Large intestine (tissue), 3 donors: ENCODE results near the gene FUT7. TPM values are rescaled to one million over a fixed set of nuclear protein-coding genes. Genes with fewer than 3 reads are reported as not detected.
"Not testable (repeated sequence)": the region's sequence is repeated elsewhere in the genome, so short reads cannot be mapped to it uniquely, and the experiment has no call there.

ENCODE experiments used
- DNase-seq, 2 donors: peaks; one replicate each; pipeline versions ENCODE4 v3.0.0 to v3.0.0-alpha.2; 2013
- H3K27ac ChIP-seq: one replicate; pipeline ENCODE4 v1.5.1; 2013; ENCODE audit warnings: low read length
- H3K27me3 ChIP-seq: 2 replicates; pipeline ENCODE4 v1.6.1; 2013; ENCODE audit warnings: low read length; ENCODE audit not compliant: control insufficient read depth, insufficient read depth
- H3K36me3 ChIP-seq: 2 replicates; pipeline ENCODE4 v1.6.1; 2013; ENCODE audit warnings: low read length; ENCODE audit not compliant: control insufficient read depth, insufficient read depth
- H3K4me1 ChIP-seq: one replicate; pipeline ENCODE4 v1.6.1; 2013; ENCODE audit warnings: low read length; ENCODE audit not compliant: control insufficient read depth, insufficient read depth
- H3K4me3 ChIP-seq: one replicate; pipeline ENCODE4 v1.5.1; 2013; ENCODE audit warnings: low read length
- H3K9me3 ChIP-seq: one replicate; pipeline ENCODE4 v1.6.1; 2013; ENCODE audit warnings: mild to moderate bottlenecking, low read depth, low read length, moderate library complexity; ENCODE audit not compliant: control insufficient read depth
- WGBS: methylation state at CpG from one replicate; pipeline ENCODE4 v1.1.5; 2013; ENCODE audit warnings: low lambda C conversion rate; ENCODE audit not compliant: insufficient coverage; 5-methylcytosine and 5-hydroxymethylcytosine counted together
- polyA plus RNA-seq: library from polyadenylated mRNA; unstranded; fragments of 120-200 nt; gene quantifications from one replicate; pipeline ENCODE4 v1.2.1, GENCODE V29; 2013

Gene FUT7
- polyA plus RNA-seq, 1 donor, result 0.69 TPM

DNA sequence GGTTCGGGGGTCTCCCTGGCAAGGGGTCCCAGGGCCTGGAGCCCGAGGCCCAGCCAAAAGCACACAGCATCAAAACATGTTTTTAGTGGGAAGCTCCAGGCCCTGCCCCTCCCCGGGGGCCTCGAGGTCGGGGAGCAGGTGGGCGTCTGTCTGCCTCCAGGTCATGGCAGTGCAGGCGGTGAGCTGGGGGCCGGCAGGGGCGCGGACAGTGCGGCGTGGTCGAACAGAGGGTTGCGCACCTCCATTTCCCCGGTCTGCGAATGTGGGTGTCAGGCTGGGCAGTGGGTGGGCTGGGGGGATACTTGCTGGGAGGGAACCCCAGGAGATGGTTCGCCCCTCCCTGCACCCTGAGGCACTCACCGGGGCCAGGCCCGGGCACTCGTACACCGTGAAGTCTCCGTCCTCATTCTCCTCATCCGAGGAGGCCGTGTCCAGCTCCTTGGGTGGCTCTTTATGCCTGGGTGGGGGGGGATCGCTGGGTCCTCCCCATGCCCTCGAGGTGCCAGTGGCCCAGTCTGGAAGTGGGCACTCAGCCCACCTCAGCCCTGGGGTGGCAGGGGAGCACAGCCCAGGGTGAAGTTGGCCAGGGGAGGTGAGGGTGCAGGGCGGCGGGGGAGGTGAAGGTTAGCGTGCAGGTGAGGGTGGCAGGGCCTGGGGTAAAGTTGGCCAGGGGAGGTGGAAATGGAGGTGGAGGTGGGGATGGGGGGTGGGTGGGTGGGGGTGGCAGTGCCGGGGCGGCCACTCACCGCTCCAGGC is 7.9 kb upstream of the FUT7 start:
- Histone ChIP-seq H3K4me1 (peaks cover 18% of the 10 kb centered on the region), H3K36me3 (no peaks in the 10 kb centered on the region), H3K4me3 (no peak overlapping the region), H3K9me3 (peaks cover 4% of the 10 kb centered on the region), H3K27me3 (peaks cover 17% of the 10 kb centered on the region), H3K27ac (no peak overlapping the region)
- no peak for DNase-seq
- no CpG with 5 or more reads among the region's 32 CpGs for WGBS

DNA sequence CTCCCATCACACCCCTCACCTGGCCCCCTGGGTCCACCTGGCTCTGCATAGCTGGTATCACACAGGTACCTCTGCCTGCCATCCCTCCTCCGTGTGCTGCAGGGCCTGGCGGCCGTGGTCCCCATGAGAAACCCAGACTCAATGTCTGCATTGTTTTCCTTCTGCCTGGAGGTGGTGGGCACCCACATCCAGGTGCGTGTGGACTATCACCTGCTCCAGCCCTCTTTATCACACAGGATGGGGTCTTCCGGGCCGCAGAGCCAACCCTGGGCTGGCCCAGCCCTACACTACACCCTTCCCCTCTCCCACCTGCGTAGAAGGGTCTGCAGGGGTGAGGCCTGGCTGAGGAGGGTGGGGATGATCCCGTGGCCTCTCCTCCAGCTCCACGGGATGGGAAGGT is 7.0 kb upstream of the FUT7 start:
- Histone ChIP-seq H3K36me3 (no peaks in the 10 kb centered on the region), H3K4me1 (peaks cover 14% of the 10 kb centered on the region), H3K4me3 (no peak overlapping the region), H3K27ac (no peak overlapping the region), H3K9me3 (peaks cover 4% of the 10 kb centered on the region), H3K27me3 (peaks cover 8% of the 10 kb centered on the region)
- DNase-seq, result no peak
- WGBS, result no CpG with 5 or more reads among the region's 9 CpGs

DNA sequence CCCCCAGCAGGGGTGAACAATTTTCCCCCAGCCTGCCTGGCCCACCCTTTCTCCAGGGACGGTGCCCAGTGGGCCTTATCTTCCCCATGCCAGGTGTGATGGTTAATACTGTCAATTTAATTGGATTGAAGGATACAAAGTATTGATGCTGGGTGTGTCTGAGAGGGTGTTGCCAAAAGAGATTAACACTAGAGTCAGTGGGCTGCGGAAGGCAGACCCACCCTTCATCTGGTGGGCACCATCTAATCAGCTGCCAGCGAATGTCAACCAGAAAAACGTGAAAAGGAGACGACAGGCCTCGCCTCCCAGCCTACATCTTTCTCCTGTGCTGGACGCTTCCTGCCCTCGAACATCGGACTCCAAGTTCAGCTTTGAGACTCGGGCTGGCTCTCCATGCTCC is 5.6 kb upstream of the FUT7 start:
- peaks cover 4% of the 10 kb centered on the region for H3K9me3 ChIP-seq
- H3K27me3 ChIP-seq, result no peaks in the 10 kb centered on the region
- H3K4me1 ChIP-seq, result peaks cover 10% of the 10 kb centered on the region
- H3K27ac ChIP-seq, result no peak overlapping the region
- no peak overlapping the region for H3K4me3 ChIP-seq
- H3K36me3 ChIP-seq, result no peaks in the 10 kb centered on the region
- no peak for DNase-seq
- WGBS, result 87% methylated on average over 3 of the region's 10 CpGs

DNA sequence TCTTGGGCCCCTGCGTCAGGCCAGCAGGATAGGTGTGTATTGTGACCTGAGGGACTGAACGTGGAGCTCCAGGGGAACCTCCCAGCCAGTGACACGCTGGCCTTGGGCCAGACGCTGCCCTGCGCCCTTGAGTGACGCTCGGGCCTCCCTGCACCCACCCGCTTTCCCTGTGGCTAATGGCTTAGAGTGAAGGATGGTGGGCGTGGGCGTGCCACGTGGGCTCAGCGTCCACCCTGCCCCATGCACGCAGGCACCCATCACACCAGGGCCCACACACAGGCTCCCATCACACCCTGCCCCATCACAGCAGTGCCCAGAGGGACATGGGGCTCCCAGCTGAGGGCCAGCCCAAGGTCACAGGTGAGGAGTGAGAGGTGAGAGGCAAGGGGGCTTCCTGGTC is 5.1 kb upstream of the FUT7 start:
- WGBS, result no CpG with 5 or more reads among the region's 13 CpGs
- no peak for DNase-seq
- Histone ChIP-seq H3K36me3 (no peaks in the 10 kb centered on the region), H3K4me3 (no peak overlapping the region), H3K27ac (no peak overlapping the region), H3K4me1 (peaks cover 14% of the 10 kb centered on the region), H3K27me3 (no peaks in the 10 kb centered on the region), H3K9me3 (peaks cover 4% of the 10 kb centered on the region)

DNA sequence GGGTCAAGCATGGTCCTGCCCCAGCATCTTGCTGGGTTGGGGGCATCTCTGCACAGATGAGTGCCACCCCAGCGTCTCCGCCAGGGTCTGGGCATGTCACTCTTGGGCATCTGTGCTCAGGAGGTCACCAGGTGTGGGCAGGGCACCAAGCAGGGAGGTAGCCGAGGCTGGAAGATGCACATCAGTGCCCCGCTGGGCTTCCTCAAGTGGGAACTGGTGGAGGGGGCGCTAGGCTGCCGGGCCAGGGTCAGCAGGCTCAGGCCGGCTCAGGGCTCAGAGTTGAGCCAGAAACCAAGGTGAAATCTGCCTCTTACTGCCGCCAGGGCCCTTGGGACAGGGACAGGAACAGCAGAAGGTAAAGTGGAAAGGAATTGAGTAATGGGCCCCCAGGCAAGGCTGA is 4.0 kb upstream of the FUT7 start:
- Histone ChIP-seq H3K4me1 (peaks cover 25% of the 10 kb centered on the region), H3K36me3 (no peaks in the 10 kb centered on the region)

DNA sequence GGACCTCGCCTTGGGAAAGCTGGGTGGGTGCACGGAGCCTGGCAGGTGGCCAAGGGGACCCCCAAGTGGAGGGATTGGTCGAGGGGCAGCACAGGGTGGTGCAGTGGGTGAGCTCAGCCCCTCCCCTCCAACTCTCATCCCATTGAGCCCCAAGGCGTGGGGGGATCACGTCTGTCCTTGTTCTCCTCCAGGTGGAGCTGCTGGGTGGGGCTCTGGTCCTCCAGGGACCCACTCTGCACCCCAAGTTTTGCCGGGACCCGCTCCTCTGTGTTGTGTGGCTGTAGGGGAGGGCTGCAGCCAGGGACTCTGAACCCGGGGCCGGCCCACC is 3.6 kb upstream of the FUT7 start:
- H3K9me3 ChIP-seq, result peaks cover 2% of the 10 kb centered on the region
- H3K27me3 ChIP-seq, result no peaks in the 10 kb centered on the region
- no peak overlapping the region for H3K4me3 ChIP-seq
- no peaks in the 10 kb centered on the region for H3K36me3 ChIP-seq
- WGBS, result no CpG with 5 or more reads among the region's 9 CpGs
- no peak for DNase-seq
- H3K4me1 ChIP-seq, result peaks cover 26% of the 10 kb centered on the region
- H3K27ac ChIP-seq, result no peak overlapping the region

More for the DNA sequence above, 4.0 kb upstream of the FUT7 start:
- H3K27me3 ChIP-seq, result no peaks in the 10 kb centered on the region
- no CpG with 5 or more reads among the region's 8 CpGs for WGBS
- H3K27ac ChIP-seq, result no peak overlapping the region
- peaks cover 4% of the 10 kb centered on the region for H3K9me3 ChIP-seq
- H3K4me3 ChIP-seq, result no peak overlapping the region
- no peak for DNase-seq

DNA sequence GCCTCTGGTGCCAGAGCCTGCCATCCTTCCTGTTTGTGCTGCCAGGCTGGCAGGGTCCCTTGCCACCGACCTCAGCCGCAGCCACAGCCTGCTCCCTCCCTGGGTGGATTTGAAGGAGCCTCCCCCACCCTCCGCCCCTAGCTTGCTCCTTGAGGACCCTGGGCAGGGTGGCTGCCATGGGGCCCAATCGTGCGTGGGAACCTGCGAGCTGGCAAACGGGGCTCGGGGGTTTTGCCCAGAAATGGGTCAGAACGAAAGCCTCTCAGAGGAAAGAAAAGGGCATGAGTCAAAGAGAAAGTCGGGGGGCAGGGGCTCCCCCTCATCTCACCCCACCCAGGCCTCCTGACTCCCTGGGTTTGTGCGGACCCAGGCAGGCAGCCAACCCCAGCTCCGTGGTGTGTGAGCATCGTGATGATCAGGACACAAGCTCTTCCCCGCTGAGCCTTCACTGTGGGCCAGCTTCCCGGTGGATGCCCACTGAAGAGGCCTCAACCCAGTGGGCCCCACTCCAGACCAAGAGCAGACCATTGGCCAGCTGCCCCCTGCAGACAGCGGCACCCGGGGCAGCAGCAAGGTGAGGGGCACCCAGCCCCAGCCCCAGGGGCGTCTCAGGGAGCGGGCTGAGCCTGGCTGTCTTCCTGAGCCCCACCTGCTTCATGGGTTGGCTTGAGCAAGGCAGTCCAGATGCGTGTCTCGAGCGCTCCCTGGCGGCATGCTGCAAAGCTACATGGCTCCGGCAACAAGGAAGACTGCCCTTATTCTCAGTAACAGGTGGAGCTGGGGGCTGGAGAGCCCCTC is 3.0 kb upstream of the FUT7 start:
- Histone ChIP-seq H3K27ac (no peak overlapping the region), H3K9me3 (no peaks in the 10 kb centered on the region), H3K36me3 (no peaks in the 10 kb centered on the region), H3K4me1 (peaks cover 26% of the 10 kb centered on the region), H3K4me3 (no peak overlapping the region), H3K27me3 (no peaks in the 10 kb centered on the region)
- DNase-seq, result peak; percentile 75 to 86
- WGBS, result 20% methylated on average over 1 of the region's 24 CpGs

DNA sequence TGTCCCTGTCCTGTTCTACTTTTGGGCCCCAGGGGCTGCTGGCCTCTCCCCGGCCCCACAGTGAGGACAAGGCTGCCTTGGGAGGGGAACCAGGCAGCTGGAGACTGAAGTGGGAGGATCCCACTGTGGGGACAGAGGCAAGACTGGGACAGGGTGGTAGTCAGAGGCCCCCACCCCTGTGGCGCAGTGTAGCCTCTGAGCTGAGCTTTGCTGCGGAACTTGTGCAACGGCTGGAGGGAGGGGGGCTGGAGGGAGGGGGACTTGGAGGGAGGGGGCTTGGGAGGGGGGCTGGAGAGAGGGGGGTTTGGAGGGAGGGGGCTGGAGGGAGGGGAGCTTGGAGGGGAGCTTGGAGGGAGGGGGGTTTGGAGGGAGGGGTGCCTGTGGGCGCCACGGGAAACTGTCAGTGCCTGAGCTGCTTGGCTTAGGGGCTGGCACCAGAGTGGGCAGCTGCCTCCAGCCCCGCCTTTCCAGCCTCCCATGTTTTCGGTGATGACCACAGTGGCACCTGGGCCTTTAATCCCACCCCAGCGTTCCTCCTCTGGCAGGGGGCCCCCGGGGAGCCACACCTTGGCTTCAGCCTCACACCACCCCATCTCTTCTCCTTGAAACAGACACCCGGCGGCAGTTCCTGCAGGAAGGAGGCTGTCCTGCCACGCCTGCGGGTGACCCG is 2.3 kb upstream of the FUT7 start:
- H3K27me3 ChIP-seq, result no peaks in the 10 kb centered on the region
- no peak for DNase-seq
- no peaks in the 10 kb centered on the region for H3K36me3 ChIP-seq
- H3K27ac ChIP-seq, result no peak overlapping the region
- H3K4me3 ChIP-seq, result no peak overlapping the region
- WGBS, result no CpG with 5 or more reads among the region's 15 CpGs
- H3K4me1 ChIP-seq, result peaks cover 27% of the 10 kb centered on the region
- no peaks in the 10 kb centered on the region for H3K9me3 ChIP-seq

DNA sequence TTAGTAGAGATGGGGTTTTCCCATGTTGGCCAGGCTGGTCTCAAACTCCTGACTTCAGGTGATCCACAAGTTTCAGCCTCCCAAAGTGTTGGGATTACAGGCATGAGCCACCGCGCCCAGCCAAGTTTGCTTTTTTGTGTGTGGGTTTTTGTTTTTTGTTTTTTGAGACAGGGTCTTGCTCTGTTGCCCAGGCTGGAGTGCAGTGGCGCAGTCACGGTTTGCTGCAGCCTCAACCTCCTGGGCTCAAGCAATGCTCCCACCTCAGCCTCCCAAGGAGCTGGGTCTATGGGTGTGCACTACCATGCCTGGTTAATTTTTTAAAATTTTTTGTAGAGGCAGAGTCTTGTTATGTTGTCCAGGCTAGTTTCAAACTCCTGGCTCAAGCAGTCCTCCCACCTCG is 1.6 kb upstream of the FUT7 start:
- H3K9me3 ChIP-seq, H3K27ac ChIP-seq, H3K27me3 ChIP-seq, H3K4me3 ChIP-seq, H3K36me3 ChIP-seq, DNase-seq: not testable (repeated sequence)
- WGBS, result no CpG with 5 or more reads among the region's 5 CpGs
- H3K4me1 ChIP-seq, result peaks cover 34% of the 10 kb centered on the region

DNA sequence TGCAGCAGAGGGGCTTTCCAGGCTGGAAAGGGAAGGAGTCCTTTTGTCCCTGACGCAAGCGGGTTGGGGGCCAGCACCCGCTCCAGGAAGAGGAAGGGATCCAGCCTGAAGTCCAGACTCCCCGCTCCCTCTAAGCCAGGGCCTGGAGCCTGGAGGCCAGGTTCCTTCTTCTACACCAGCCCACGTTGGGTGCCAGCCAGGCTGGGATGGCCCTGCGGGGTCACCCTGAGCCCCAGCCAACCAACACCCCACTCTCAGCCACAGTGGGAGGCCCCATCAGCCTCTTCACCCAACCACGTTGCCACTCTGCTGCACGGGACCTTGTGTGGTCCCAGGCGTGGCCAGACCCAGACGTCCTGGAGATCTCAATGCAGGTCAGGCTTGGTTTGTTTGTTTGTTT is 970 bp upstream of the FUT7 start:
- no peak overlapping the region for H3K4me3 ChIP-seq
- H3K9me3 ChIP-seq, result no peaks in the 10 kb centered on the region
- no peaks in the 10 kb centered on the region for H3K27me3 ChIP-seq
- peaks cover 36% of the 10 kb centered on the region for H3K4me1 ChIP-seq
- no peaks in the 10 kb centered on the region for H3K36me3 ChIP-seq
- no CpG with 5 or more reads among the region's 10 CpGs for WGBS
- no peak for DNase-seq
- H3K27ac ChIP-seq, result no peak overlapping the region
